ENCODE results near the gene COL20A1. TPM values are rescaled to one million over a fixed set of nuclear protein-coding genes. Genes with fewer than 3 reads are reported as not detected.

COL20A1 gene
- total RNA-seq, 2 donors from 2014 or later = not detected

- Histone ChIP-seq H3K9me3 (no peaks in the 10 kb centered on the region), H3K27ac (no peak overlapping the region), H3K36me3 (replicated peaks in 1 of 2; ENCODE audit: insufficient read depth in 1 of 2, low read depth in 2 of 2) (peaks cover 19 to 25% of the 10 kb centered on the region in 2 donors), H3K27me3 (no peaks in the 10 kb centered on the region), H3K4me3 (no peak overlapping the region), H3K4me1 (no peaks in the 10 kb centered on the region)
- ATAC-seq (no peak), DNase-seq (no peak)
- 95 to 97% methylated on average over 14 to 30 of the region's 33 CpGs for WGBS, 2 donors
- intact Hi-C loops (cut with DNase I) = no loop called here
- TF ChIP-seq POLR2A (IDR thresholded peaks at IDR 0.05) = no peak
- no peak for TF ChIP-seq CTCF (IDR thresholded peaks at IDR 0.05)
Measured at GRCh38 chr20:63283397-63284082, 9.4 kb upstream of the COL20A1 start.

- Histone ChIP-seq H3K9me3 (no peaks in the 10 kb centered on the region), H3K4me1 (peaks cover 1% of the 10 kb centered on the region), H3K36me3 (replicated peaks in 1 of 2; ENCODE audit: insufficient read depth in 1 of 2, low read depth in 2 of 2) (peaks cover 15 to 20% of the 10 kb centered on the region in 2 donors), H3K27ac (no peak overlapping the region), H3K4me3 (no peak overlapping the region), H3K27me3 (no peaks in the 10 kb centered on the region)
- intact Hi-C loops (cut with DNase I) = no loop called here
- no peak for DNase-seq
- TF ChIP-seq POLR2A (IDR thresholded peaks at IDR 0.05) = no peak
- no peak for TF ChIP-seq CTCF (IDR thresholded peaks at IDR 0.05)
- no peak for ATAC-seq
- WGBS, 2 donors = 78 to 91% methylated on average over 13 to 14 of the region's 14 CpGs
Measured at GRCh38 chr20:63284083-63284440, 8.9 kb upstream of the COL20A1 start.

- WGBS, 2 donors = 84 to 88% methylated on average over 16 to 21 of the region's 25 CpGs
- no peak for DNase-seq
Measured at GRCh38 chr20:63284544-63284949, 8.4 kb upstream of the COL20A1 start.

GRCh38 chr20:63284981-63285524, 7.9 kb upstream of the COL20A1 start:
- no peak for DNase-seq
- H3K36me3 ChIP-seq (replicated peaks in 1 of 2; ENCODE audit: insufficient read depth in 1 of 2, low read depth in 2 of 2) = peaks cover 6 to 16% of the 10 kb centered on the region in 2 donors

More at GRCh38 chr20:63284544-63284949, 8.4 kb upstream of the COL20A1 start:
- Histone ChIP-seq H3K4me3 (no peak overlapping the region), H3K9me3 (no peaks in the 10 kb centered on the region), H3K27ac (no peak overlapping the region), H3K27me3 (no peaks in the 10 kb centered on the region), H3K4me1 (peaks cover 3% of the 10 kb centered on the region), H3K36me3 (replicated peaks in 1 of 2; ENCODE audit: insufficient read depth in 1 of 2, low read depth in 2 of 2) (peaks cover 11 to 16% of the 10 kb centered on the region in 2 donors)
- no peak for TF ChIP-seq CTCF (IDR thresholded peaks at IDR 0.05)
- TF ChIP-seq POLR2A (IDR thresholded peaks at IDR 0.05) = no peak
- ATAC-seq = no peak
- intact Hi-C loops (cut with DNase I) = no loop called here

More at GRCh38 chr20:63284981-63285524, 7.9 kb upstream of the COL20A1 start:
- 81 to 88% methylated on average over 7 to 13 of the region's 13 CpGs for WGBS, 2 donors
- TF ChIP-seq POLR2A (IDR thresholded peaks at IDR 0.05) (no peak), CTCF (IDR thresholded peaks at IDR 0.05) (no peak)
- Histone ChIP-seq H3K4me3 (no peak overlapping the region), H3K9me3 (no peaks in the 10 kb centered on the region), H3K4me1 (peaks cover 3% of the 10 kb centered on the region), H3K27ac (no peak overlapping the region), H3K27me3 (no peaks in the 10 kb centered on the region)
- no peak for ATAC-seq
- intact Hi-C loops (cut with DNase I) = no loop called here
